GM21526 (cell line): ENCODE results near the gene UVRAG.
"Not testable (repeated sequence)": the region's sequence is repeated elsewhere in the genome, so short reads cannot be mapped to it uniquely, and the experiment has no call there.

Experiments
- ATAC-seq: cut with Tn5 transposase; IDR thresholded peaks from one replicate; pipeline ENCODE4 v1.9.1; 2021; ENCODE audit warnings: moderate library complexity; ENCODE audit not compliant: unreplicated experiment, low FRiP score

The UVRAG gene

DNA sequence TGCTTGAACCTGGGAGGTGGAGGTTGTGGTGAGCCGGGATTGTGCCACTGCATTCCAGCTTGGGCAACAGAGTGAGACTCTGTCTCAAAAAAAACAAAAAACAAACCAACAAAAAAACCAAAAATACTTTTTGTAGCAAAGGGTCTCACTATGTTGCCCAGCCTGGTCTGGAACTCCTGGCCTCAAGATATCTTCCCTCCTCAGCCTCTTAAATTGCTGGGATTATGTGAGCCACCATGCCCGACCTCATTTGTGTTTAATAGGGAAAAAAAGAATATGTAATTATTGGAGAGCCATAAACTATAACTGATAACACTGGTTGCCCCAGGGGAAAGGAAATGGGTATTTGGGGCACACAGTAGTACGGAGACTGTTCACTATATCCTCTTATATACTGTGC is 19.7 kb downstream of the UVRAG start:
- no peak for ATAC-seq

DNA sequence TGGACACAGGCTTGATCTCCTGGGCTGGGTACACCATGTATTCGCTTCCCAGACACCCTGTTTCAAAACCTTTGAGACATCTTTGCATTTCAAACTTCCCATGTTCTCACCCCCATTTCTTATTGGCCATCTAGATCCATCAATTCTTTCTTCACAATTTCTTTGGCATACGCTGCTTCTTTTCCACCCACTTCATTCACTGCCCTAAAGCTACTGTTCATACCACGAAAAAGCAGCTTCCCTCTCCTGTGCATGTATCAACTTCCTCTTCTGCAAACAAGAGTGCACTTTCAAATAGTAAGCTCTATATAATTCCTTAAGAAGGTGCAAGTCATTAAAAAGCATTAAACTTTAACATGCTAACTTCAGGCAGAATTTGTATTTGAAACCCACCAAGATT is 21.4 kb downstream of the UVRAG start:
- ATAC-seq: no peak

DNA sequence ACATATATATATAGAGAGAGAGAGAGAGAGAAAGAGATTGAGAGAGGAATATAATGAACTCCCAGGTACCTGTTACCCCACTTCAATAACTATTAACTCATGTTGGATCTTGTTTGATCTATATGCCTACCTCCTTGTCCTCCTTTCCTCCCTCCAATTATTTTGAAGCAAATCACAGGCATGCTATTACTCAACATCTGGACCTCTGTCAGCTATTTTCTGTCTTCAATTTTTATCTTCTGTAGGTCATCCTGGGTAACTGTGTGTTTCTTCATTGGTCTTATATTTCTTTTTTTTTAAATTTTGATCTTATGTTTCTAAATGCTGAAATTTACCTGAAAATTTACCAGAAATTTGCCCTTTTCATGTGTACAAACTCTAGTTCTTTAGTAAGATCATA is 24.8 kb downstream of the UVRAG start:
- no peak for ATAC-seq

DNA sequence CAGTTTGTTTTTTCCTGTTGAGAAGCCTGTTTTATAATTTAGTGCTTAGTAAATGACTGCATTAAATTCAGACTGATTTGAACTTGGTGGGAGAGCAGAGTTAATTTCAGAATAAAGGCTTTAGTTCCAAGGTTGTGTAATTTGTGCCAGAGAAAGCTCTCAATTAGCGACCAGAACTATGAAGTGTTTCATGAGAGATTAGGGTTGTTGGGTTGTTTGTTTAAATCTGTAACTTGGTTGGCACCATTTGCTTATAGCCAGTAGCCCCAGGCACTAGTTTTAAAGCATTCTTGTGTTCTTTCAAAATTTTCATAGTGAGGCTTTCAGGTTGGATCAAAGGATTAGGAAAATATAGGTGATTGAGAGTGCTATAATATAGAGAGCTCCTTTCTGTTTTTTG is 25.5 kb downstream of the UVRAG start:
- no peak for ATAC-seq

DNA sequence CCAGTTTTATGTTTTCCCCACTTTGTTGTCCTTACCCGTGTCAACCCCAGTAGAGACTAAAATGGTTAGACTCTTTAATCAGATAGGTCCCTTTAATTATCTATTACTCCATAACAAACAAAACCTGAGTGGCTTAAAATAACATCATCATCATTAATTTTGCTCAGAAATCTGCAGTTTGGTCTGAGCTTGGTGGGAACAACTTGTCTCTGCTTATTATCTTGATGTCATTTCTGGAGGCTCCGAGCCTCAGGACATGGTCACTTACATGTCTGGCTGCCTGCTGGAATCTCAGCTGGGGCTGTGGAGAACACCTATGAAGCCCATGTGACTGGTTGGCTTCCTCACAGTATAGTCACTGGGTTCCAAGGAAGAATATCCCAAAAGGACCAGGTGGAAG is 26.7 kb downstream of the UVRAG start:
- no peak for ATAC-seq

DNA sequence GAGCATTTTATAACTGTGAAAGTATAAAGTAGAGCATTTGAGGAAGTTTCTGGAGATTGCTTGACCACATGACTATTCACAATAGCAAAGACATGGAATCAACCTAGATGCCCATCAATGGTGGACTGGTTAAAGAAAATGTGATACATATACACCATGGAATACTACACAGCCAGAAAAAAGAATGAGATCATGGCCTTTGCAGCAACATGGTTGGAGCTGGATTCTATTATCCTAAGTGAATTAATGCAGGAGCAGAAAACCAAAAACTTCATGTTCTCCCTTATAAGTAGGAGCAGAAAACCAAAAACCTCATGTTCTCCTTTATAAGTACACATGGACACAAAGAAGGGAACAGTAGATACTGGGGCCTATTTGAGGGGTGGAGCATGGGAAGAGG is 30.3 kb downstream of the UVRAG start:
- no peak for ATAC-seq

DNA sequence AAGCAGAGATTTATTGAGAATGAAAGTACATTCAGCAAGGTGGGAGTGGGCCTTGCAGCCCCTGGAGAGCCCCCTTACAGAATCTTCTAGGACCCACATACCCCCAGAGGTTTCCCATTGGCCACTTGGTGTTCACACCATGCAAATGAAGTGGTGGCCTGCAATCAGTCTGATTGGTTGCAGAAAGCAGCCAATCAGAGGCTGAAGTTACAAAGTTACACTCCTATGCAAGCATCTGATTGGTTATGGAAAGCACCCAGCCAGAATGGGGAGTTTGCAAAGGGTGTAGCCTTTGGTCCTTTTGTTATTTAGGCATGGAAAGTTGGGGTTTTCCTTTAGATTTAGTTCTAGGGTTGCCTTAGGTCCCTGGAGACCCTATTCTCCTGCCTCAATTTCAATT is 34.9 kb downstream of the UVRAG start:
- ATAC-seq: no peak

DNA sequence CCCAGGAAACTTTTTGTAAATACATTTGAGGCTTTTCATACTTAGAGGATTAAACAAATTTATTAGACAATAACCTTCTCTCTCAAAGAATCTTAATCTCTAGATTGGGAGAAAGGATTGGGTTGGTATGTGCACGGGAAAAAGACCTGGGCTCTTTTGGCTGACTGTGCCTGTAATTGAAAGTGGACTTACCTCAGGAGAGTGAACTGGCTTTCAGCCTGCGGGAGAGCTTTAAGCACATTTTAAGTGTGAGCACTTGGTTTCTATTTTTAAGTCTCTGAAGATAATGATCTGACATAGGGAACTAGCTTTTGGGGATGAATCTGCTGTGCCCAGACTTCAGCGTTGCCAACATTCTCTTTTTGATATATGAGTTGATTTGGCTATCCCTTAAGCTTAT is 35.8 kb downstream of the UVRAG start:
- ATAC-seq: no peak

DNA sequence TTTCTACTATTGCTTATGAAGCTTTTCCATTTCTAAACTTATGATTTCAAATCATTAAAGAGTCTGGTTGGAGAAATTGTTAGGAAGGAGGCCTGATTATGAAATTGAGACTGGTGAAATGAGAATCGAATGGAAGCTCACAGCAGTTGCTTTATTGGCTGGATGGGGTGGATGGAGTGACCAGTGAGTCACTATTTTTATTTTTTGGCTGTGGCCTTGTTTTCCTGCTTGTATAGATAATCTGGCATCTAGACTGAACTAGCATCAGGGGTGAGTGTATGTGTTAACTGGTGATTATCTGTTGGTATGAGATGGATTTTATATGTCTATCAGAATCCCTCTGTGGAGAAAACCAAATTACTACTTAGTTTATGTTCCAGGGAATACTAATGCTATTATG is 36.2 kb downstream of the UVRAG start:
- ATAC-seq: no peak

DNA sequence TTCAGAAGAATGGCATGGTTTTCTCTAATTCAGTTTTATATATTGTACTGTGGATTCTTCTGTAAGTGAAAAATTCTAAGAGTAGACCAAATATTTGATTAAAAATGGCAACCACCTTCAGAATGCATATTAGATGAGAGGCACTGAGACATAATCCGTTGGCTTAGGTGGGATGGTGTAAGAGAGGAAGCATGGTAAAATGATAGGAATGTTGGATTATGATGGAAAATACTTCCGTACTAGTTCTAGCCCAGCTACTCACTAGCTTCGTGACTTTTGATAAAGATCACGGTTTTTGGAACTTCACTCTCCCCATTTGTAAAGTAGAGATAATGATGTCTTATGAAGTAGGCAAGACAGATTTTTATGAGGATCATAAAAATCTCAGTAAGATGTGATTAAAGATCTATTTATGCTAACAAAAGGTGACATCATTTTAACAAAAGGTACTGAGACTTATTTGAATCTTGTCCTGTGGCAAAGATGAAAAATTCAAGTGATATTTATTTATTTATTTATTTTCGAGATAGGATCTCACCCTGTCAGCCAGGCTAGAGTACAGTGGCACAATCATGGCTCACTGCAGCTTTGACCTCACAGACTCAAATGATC is 37.5 kb downstream of the UVRAG start:
- ATAC-seq: no peak

DNA sequence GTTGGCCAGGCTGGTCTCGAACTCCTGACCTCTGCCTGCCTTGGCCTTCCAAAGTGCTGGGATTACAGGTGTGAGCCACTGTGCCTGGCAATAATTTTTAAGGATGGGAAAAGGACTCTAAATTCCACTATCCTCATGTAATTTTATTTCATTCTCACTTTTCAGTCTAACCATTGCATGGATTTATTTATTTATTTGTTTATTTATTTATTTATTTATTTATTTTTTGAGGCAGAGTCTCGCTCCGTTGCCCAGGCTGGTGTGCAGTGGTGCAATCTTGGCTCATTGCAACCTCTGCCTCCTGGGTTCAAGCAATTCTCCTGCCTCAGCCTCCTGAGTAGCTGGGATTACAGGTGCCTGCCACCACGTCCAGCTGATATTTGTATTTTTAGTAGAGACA is 38.6 kb downstream of the UVRAG start:
- ATAC-seq: not testable (repeated sequence)

DNA sequence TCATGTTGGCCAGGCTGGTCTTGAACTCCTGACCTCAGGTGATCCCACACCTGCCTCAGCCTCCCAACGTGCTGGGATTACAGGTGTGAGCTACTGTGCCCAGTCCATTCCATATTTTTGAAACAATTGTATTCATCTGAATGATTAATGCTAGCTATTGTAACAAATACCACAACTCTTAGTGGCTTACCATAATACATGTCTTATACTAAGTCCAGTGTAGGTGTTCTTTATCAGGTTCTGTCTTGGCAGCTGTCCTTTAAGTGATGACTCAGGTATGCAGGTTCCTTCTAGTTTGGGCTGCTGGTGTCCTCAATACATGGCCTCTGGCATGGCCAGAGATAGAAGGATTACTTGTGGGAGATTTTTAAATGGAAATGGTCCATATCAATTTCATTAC is 39.0 kb downstream of the UVRAG start:
- ATAC-seq: no peak

DNA sequence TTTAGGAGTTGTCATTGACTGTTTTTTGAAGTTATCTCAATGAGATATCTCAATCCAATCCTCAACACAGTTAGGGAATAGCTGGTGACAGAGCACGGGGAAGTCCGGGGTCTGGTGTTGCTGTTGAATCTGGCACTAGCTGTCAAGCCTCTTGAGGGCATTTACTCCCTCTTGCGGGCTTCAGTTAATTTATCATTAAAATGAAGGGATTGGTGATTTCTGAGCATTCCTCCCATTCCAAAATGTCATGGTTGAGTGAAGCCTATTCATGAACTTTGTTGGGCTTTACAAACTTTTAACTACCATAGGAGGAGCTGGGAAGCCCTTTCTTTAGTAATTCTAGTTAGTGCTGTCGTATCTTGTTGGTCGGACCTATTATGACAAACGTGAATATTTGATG is 40.2 kb downstream of the UVRAG start:
- ATAC-seq: no peak

DNA sequence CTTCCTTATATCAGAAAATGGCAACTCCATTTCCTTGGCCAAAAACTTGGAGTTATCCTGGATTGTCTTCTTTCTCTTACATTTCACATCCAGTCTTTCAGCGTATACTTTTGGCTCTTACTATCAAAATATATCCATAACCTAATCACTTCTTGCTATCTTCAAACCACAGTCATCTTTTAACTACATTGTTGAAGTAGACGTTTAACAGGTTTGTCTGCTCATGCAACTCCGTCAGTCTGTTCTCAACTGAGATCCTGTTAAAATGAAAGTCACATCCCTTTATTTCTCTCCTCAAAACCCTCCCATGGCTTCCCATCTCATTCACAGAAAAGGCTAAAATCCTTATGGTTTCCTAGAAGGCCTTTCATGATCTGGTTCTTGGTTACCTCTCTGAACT is 41.9 kb downstream of the UVRAG start:
- no peak for ATAC-seq

DNA sequence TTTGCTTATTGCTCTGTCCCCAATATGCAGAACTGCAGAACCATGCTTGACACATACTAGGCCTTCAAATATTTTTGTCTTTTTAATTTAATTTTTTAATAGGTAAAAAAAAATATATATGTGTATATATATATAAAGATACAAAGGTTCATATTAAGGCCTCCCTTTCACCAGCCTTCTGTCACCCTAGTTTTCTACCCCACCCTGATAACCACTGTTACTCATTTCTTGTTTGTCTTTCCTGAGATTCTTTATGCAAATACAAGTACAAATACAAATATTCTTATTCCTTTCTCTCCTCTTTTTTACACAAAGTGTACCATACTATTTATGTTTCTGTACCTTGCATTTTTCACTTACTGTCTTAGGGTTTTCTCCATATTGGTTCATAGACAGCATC is 43.0 kb downstream of the UVRAG start:
- ATAC-seq: no peak

DNA sequence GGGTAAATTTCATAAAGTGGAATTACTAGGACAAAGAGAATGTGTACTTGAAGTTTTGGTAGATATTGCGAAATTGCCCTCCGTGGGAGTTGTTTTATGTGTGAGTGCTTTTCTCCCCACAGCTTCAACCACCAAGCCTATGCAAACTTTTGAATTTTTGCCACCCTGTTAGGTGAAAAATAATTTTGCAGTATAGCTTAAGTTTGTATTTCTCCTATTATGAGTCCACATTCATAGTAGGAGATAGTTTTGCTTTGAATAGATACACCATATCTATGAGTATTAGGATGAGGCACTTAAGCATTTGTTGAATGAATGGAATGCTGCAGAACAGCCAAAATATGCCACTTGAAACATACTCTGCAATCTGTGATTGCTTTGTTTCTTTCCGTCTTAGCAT is 43.6 kb downstream of the UVRAG start:
- ATAC-seq: no peak

DNA sequence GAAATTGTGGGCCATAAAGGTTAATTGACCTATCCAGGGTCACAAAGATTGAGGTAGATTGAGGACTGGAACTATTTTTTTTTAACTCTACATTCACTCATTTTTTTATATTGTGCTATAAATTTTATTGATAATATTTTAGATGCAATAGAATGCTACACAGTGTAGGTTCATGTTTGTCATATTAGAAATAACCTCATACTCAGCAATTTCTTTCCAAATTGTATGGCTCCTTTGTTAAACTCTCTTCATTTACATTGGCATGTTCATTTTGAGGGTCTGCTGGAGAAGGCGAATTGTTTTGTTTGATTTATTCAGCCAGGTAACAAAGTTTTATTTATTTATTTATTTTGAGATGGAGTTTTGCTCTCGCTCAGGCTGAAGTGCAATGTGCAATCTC is 44.6 kb downstream of the UVRAG start:
- no peak for ATAC-seq

DNA sequence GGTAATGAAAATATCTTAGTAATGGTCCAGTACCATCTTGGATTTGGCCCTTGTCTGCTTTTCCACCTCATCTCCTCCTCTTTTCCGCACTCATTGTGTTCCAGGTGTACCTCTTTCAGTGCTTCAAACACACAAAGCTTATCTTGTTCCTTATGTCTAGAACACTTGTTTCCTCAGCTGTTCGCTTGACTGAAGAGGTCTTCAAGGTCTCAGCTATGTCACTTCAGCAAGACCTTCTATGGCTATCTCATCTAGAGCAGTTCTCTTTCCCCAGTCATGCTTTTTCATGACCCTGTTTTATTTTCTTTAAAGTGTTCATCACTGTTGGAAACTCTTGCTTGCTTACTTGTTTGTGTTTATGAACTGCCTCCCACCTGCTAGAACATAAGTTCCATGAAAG is 47.4 kb downstream of the UVRAG start:
- no peak for ATAC-seq

DNA sequence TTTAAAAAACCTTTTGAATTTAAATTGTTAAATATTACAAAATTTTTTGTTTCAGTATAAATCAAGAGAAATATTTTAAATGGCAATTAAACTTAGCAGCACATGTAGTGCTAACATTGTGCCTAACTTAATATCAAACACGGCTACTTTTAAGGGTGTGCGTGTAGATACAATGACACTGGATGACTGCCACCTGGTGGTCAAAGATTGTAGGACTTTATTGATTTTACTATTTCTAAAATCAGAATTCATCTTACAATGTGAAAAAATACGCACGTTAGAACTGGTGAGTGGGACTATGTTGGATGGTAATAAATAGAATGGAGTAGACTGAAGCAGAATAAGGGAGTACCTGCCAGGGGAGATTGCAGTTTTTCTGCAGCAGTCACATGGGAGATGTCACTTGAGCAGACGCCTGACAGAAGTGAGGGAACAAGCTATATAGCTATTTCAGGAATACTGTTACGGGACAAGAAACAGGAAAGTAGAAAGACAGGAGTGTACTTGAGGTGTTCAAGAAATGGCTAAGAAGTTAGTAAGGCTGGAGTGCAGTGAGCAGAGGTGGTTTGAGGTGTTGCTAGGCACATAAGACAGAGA is 52.9 kb downstream of the UVRAG start:
- ATAC-seq: no peak

DNA sequence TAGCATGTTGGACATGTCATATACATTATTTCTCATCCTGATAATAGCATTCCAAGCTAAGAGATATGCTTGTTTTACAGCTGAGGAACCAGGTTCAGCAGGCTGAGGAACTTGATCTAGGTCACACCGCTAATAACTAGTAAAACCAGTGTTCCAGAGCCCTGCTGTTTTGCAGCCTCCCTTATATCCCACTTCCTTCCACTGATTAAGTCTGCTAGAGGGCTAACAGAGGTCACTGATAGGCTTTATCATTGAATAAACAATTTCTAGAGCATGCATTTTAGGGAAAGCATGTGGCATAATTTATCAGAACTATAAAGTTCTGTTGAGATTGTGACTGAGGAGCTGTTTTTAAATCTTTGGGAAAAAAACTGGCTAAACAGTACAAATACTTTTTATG is 54.0 kb downstream of the UVRAG start:
- ATAC-seq: no peak

DNA sequence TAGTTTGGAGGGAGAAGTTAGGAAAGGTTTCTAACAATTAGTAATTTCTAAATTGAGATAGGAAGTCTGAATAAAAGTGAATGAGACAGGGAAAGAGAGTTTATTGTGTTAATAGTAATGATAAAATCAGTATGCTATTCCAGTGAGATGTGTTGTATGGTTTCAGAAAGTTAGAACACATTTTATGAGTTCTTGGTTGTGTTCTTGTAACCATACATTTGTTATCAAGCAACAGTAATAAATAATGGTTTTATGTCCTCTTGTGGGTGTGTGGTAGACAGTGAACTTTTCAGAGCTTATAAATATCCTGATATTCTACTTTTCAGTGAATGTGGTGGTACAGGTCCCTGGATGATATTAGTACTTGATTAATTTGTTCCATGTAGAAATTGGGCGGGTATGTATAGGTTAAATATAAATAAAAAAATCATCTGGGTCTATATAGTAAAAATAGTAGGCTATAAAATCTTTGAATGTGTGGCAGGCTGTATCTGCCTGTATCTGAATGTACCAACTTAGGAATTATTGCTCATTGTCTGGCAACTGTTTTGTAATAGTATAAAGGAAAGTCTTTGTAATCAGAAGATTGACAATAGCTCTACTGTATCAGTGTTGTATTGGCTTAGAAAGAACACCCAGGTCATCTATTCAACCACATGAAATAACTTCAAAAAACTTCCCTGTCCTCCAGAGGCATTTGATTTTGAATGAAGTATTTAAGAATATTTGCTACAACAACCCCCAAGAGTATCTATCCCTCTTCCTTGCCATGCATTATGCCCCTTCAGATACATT is 54.8 kb downstream of the UVRAG start:
- ATAC-seq: no peak

DNA sequence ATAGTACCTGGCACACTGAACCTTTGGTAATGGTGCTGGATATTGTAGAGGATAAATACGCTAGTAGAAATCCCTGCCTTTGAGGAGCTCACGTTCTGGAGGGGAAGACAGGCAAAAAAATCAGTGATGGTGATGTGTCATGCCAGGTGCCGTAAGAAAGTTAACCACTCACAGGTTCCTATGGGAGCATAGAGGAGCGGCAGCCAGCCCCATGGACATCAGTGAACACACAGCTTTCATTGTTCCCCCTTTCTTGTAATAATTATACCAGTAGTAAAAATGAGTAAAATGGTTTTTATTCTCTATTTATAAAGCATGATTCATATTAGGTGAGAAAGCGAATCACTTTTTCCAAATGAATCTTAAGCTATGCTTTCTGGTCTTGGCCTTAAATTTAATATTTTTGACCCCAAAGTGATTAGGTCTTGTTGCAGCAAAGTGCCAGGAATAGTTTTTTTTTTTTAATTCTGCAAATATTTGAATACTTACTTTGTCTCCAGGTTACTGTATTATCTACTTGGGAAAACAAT is 57.9 kb downstream of the UVRAG start:
- no peak for ATAC-seq
